GM12892 (cell line): ENCODE results near the gene LEKR1.

Source experiments
- DNase-seq: peaks from one replicate; pipeline ENCODE4 v3.0.0; 2011; ENCODE audit not compliant: insufficient read length
- FAIRE-seq: peaks from 2 replicates; lab custom pipeline; 2011; peaks lifted over from hg19 to GRCh38; lab: Jason Lieb, UNC
- POLR2A ChIP-seq: IDR thresholded peaks from 2 replicates; pipeline ENCODE4 v1.6.1; 2011; ENCODE audit warnings: low read depth, low read length, control low read depth
- POLR2AphosphoS5 ChIP-seq: IDR thresholded peaks from 2 replicates; pipeline ENCODE4 v1.6.1; 2011; ENCODE audit warnings: low read depth, low read length, control low read depth
- TAF1 ChIP-seq: IDR thresholded peaks from 2 replicates; pipeline ENCODE4 v1.6.1; 2011; ENCODE audit warnings: low read depth, mild to moderate bottlenecking, control low read depth, low read length, borderline replicate concordance

LEKR1 gene

DNA sequence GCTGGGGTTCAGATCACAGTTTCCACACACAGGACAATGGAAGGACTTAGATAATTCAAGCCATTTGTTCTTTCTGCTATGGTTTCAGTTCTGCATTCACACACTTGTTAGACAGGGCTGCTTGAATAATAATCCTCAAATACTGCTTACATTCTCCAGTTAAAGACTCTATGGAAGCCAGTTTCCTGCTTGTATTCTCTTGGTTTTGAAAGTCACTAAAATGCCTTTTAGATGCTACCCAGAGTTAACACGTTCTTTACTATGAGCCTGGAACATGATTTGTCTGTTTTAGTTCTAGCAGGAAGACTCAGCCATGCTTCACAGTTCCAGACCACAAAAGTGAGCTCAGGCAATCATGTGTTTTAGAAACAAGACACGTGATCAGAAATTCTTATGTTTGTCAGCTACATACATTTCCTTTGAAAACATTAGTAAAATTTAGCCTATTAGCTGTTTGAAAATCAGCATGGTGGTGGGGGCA lies 152.4 kb downstream of the LEKR1 start:
- TF ChIP-seq TAF1 (no peak), POLR2A (peak; percentile 43; the same call in 1 of the 2 replicates), POLR2AphosphoS5 (no peak)
- FAIRE-seq = peak; percentile 96
- DNase-seq = no peak

DNA sequence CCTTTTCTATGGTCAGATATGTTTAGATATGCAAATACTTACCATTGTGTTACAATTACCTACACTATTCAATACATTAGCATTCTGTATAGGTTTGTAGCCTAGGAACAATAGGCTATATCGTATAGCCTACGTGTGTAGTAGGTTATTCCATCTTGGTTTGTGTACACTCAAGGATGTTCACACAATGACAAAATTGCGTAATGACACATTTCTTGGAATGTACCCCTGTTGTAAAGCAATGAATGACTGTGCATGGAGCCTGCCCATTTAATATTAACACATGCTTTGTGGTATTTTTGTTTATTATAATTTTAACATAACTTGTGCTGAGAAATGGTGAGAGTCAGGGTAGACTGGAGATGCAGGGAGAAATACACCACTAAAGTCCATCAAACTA lies 154.9 kb downstream of the LEKR1 start:
- DNase-seq = no peak
- peak; percentile 54 for FAIRE-seq
- no peak for TF ChIP-seq TAF1
- no peak for TF ChIP-seq POLR2AphosphoS5
- TF ChIP-seq POLR2A = no peak

- FAIRE-seq = no peak
- TF ChIP-seq TAF1 (no peak), POLR2A (no peak), POLR2AphosphoS5 (no peak)
- no peak for DNase-seq
These were observed 157.4 kb downstream of the LEKR1 start for GRCh38 chr3:156983559-156983958.

- FAIRE-seq (no peak), DNase-seq (no peak)
- no peak for TF ChIP-seq TAF1
These were observed 159.6 kb downstream of the LEKR1 start for GRCh38 chr3:156985711-156986110.

DNA sequence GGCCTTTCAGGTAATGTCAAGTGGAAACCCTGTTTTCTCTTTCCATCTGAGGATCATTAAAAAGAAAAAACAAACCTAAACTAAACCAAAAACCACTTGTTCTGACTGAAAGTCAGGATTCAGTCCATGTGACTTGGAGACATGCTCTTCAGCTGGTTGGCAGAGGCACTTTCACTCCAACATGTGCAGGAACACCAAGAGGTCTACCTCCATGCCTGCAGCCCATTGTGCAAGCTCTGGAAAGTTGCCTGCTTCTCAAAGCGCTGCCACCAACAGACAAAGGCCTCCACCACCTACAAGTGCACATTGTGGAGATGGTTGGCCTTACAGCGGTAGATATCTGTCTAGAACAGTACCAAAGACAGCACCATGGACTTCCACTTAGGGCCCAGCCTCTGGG lies 161.8 kb downstream of the LEKR1 start:
- no peak for TF ChIP-seq POLR2A
- no peak for TF ChIP-seq TAF1
- no peak for TF ChIP-seq POLR2AphosphoS5
- DNase-seq (no peak), FAIRE-seq (no peak)

DNA sequence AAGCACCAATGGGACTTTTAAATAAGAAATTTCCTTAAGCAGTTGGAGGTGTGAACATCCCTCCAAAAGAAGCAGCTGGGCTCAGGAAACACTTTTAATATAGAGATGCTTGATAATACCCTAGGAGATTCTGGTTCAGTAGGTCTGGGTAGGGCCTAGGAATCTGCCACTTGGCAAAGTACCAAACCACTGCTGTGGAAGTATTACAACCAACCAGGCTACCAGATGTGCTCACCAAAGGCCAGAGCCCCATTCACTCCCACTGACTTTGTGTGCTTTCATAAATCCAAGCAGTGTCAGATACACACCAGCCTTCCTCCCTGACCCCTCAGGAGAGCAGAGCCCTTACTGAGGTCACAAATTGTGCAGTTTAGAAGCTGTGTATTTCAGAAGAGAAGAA lies 171.2 kb downstream of the LEKR1 start:
- TF ChIP-seq TAF1 (no peak), POLR2A (no peak), POLR2AphosphoS5 (no peak)
- no peak for DNase-seq
- no peak for FAIRE-seq

DNA sequence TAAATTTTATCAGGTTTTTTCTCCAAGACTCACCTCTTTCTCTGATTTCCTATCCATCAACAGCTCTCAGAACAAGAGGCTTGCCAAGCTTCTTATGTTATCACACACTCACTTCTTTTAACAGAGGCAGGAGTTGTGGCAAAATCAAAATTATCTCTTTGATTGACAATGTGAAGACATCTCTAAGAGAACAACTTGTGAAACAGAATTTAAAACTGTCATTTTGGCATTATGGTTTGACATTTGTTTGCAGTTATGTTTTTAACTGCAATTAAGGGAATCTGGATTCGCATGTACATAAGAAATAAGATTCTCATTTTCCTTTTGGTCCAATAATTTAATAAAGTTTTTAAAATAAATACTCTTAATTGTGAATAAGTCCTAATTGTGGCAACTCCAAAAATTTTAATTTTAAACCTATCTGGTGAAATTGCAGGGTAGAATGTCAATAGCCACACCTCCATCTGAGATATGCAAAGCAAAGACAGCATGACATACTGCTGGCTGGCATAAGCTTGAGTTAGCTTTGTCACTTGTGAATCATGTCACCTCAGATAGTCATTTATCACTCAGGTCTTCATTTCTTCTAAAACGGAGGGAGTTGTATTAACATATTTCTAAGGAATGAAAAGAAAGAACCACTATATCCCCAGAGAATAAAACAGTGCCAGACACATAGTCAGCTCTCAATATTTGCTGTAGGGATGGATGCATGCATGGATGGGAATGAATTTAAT lies 175.2 kb downstream of the LEKR1 start:
- DNase-seq = no peak
- FAIRE-seq = no peak
- TF ChIP-seq POLR2A (no peak), TAF1 (no peak), POLR2AphosphoS5 (no peak)

DNA sequence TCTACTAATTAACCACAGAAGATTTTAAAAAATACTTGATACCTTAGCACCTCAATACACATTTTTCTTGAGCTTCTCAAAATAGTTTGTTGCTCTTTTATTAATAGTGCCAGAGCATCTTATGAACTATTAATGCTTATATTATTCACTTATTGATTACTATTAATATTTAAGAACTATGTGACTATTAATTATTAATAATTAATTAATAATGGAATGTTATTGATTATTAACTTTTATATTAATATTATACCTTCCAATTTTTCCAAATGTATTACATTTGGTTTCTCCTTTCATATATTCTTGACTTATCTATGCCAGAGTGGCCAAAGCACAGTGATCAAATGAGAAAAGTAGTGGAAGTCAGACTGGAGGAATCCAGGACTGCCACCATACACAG lies 195.5 kb downstream of the LEKR1 start:
- no peak for TF ChIP-seq POLR2A
- TF ChIP-seq TAF1 = no peak
- TF ChIP-seq POLR2AphosphoS5 = no peak
- FAIRE-seq = no peak

DNA sequence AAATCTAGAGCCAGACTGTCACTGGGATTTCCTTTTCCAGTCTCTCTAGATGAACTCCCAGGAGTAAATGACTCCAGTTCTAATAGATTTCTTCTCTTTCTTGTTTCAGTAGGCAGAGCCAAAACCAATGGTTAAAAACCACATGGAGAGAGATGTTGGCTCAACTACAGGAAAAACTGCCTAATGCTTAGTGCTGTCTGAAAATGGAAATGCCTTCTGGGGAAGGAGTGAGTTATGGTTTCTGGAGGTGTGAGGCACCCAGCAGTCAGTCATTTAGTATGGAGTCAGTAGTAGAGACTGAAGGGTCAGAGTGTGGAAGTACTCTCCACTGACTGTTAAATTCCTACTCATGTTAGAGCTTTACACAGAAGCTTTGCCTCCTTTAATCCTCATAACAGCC lies 197.1 kb downstream of the LEKR1 start:
- no peak for TF ChIP-seq POLR2AphosphoS5
- no peak for TF ChIP-seq TAF1
- no peak for TF ChIP-seq POLR2A
- FAIRE-seq (no peak), DNase-seq (no peak)

More for the DNA sequence above, 195.5 kb downstream of the LEKR1 start:
- DNase-seq = no peak

- DNase-seq (no peak), FAIRE-seq (no peak)
- TF ChIP-seq TAF1 (no peak), POLR2AphosphoS5 (no peak), POLR2A (no peak)
These were observed 199.9 kb downstream of the LEKR1 start for GRCh38 chr3:157026091-157026490.

- no peak for FAIRE-seq
- DNase-seq = no peak
- TF ChIP-seq TAF1 = no peak
These were observed 201.9 kb downstream of the LEKR1 start for GRCh38 chr3:157027861-157028745.

- DNase-seq = no peak
- TF ChIP-seq TAF1 = no peak
- TF ChIP-seq POLR2A = no peak
- no peak for TF ChIP-seq POLR2AphosphoS5
- FAIRE-seq = no peak
These were observed 203.2 kb downstream of the LEKR1 start for GRCh38 chr3:157029365-157029790.

DNA sequence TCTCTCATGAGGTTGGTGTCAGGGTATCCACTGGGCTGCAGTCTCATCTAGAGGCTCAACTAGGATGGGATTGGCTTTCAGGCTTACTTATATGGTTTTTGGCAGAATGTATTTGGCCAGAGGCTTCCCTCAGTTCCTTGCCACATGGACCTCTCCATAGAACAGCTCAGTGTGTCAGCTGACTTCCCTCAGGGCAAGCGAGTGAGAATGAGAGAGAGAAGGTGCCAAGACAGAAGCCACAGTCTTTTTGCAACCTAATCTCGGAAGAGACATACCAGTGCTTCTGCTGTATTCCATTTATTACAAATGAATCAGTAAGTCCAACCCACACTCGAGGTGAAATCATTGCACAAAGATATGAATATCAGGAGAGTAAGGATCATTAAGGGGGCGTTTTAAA lies 204.6 kb downstream of the LEKR1 start:
- no peak for DNase-seq
- TF ChIP-seq POLR2AphosphoS5 (no peak), POLR2A (no peak), TAF1 (no peak)
- no peak for FAIRE-seq
